HG02938 (cell line): Measurements from ENCODE around the gene KDM4C.

Experiments
- ATAC-seq: cut with Tn5 transposase; IDR thresholded peaks from one replicate; pipeline ENCODE4 v1.9.1; 2021; ENCODE audit warnings: mild to moderate bottlenecking, moderate library complexity; ENCODE audit not compliant: unreplicated experiment

Gene KDM4C

GRCh38 chr9:7121664-7122063 lies 363.9 kb downstream of the KDM4C start:
- ATAC-seq, result no peak

DNA sequence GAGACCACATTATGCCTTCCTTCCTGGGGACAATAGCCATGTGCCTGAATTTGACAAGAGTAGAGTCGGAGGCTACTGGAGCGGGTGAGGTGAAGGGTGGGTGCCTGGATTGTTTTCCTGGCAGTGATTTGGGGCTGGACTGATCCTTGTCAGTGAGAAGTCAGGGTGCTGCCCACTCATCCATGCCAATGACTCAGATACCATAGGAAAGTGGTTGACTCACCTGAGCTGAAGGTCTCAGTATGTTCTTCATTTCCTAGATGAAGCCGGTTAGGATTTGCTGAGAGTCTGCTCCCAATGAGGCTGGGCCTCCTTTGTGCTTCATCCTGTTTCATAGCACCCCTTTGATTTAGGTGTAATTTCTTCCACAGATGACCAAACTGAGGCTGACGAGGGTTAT lies 366.0 kb downstream of the KDM4C start:
- no peak for ATAC-seq

- ATAC-seq, result no peak
Observed at GRCh38 chr9:7125231-7125630, 367.5 kb downstream of the KDM4C start.

GRCh38 chr9:7129391-7129790 lies 371.6 kb downstream of the KDM4C start:
- no peak for ATAC-seq

- ATAC-seq, result no peak
Observed at GRCh38 chr9:7130266-7130820, 372.6 kb downstream of the KDM4C start.

DNA sequence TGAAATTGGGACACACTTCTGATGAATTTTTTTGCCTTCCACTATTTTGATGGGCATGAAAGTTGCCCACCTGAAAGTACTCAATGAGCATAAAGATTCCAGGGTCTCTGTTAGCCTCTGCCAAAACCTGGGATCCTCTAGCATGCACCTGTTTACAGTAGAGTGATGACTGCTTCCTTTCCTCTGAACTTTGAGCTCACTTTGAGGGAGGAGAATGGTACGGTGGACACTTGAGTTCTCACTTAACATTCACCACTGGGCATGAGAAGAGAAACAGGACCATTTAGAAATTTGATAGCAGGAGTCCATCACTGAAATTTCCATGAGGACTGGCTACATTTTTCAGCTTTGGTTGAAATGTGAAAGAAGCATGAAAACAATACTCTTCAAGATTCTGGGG lies 374.8 kb downstream of the KDM4C start:
- ATAC-seq, result no peak

DNA sequence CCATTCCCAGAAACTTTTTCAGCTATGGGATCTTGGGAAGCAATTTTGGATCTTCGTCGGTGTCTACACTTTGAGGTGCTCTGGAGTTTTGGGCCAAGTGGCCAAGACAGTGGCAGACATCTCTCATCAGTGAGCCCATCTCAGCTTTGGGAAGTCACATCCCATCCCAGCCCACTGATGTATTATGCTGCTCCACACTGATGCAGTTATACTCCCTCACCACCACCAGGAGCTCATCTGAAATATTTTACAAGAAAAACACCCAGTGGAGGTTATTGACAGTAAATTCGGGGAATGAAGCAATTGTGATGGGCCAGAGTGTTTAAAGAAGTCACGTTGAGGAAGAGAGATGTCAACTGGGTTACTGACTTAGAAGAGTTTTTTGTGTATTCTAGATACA lies 378.0 kb downstream of the KDM4C start:
- no peak for ATAC-seq

- ATAC-seq, result no peak
Observed at GRCh38 chr9:7137040-7137439, 379.3 kb downstream of the KDM4C start.

- ATAC-seq, result no peak
Observed at GRCh38 chr9:7137571-7137970, 379.8 kb downstream of the KDM4C start.

- ATAC-seq, result no peak
Observed at GRCh38 chr9:7139886-7140285, 382.1 kb downstream of the KDM4C start.

GRCh38 chr9:7140401-7140800 lies 382.6 kb downstream of the KDM4C start:
- ATAC-seq, result no peak

DNA sequence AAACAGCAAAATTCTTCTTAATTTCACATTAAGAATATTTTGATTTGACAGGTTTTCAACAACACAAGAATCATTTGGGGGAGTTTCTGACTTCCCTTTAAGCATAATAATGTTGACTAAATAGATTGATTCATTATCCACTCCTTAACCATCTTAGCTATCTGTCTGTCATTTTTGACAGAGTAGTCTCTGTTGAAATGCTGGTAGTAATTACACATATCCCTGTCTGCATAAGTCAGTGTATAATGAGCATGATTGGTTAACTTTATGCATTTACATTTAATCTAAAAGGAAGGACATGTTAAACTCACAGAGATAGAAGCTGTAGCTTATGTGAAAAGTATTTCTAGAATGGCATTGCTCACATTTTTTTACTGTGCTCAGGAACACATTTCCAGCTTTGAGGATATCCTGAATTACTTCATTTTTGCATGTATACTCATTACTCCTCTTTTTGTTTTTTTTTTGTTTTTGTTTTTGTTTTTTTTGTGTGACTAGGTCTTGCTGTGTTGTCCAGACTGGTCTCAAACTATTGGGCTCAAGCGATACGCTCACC lies 385.9 kb downstream of the KDM4C start:
- no peak for ATAC-seq

GRCh38 chr9:7144265-7145046 lies 386.7 kb downstream of the KDM4C start:
- ATAC-seq, result no peak

GRCh38 chr9:7145361-7146069 lies 387.7 kb downstream of the KDM4C start:
- no peak for ATAC-seq

DNA sequence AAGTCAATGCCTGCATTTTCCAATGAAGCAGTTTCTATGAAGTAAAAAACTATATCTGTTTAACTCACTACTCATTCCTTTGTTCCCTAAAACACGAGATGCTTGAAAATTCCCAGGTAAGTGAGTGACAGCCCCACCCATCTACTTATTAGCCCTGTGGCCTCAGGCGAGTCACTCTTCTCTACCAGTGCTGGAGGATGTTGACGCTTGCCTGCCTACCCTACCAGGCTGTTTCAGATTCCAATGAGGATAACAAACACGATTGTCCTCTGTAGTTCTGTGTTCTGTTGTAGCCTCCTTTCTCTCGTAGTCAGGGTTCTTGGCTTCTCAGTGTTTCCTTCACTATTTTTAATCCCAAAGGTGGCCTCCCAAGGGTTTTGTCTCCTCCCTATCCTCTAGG lies 388.8 kb downstream of the KDM4C start:
- no peak for ATAC-seq

GRCh38 chr9:7147121-7148090 lies 389.6 kb downstream of the KDM4C start:
- ATAC-seq, result no peak

DNA sequence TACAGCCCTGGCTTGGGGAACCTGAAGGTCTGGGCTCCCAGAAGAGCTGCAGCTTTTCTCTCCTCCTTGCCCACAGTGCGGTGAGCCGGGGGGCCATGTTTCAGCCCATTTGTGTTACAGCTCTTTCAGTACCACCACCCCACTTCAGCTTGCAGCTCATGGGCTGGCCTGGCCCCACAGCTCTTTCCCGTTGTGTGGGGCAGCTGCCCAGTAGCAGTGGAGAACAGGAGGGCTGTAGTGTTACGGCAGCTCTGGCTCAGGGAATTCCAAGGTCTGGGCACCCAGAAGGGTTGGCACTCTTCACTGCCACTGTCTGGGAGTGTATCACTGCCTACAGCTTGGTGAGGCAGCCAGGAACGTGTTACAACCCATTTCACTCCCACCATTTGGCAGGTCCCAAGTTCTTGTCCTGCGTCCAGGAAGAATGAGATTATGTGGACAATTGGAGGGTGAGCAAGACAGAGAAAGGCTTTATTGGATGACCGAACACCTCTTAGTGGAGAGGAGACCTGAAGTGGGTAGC lies 390.5 kb downstream of the KDM4C start:
- ATAC-seq, result no peak

DNA sequence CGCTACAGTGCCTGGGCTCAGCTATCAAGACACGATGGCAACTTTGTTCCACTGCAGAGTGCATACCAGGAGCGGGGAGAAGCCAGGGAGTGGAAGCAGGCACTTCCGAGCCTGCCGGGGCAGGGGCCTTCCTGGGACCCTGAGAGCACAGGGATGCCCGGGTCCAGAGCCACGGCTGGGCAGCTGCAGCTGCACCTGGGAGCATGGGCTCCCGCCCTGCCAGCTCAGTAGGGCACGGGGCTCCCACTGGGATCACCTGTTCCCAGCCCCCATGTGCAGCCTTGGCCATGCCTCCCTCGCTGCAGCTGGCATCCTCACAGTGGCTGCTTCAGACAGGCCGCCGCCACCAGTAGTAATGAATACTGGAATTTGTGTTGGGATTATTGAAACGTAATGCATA lies 391.5 kb downstream of the KDM4C start:
- ATAC-seq, result no peak

GRCh38 chr9:7150153-7150890 lies 392.5 kb downstream of the KDM4C start:
- ATAC-seq, result no peak

DNA sequence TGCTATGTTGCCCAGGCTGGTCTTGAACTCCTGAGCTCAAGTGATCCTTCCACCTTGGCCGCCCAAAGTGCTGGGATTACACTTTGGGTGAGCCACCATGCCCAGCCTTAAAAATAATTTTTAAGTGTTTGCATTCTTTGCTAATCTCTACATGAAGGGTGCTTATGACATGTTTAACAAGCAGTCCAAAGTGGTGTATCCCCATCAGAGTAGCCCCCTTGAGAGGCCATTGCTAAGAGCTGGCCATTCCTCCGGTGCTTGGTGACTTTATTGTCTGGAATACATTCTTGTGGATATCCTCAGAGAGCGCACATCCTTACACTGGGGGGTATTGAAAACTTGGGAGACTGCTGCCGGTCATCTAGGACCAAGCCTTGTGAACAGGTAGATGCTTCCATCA lies 395.4 kb downstream of the KDM4C start:
- ATAC-seq, result no peak
